GM19463 (cell line): ENCODE results near the gene ZNF346.
"Not testable (repeated sequence)": the region's sequence is repeated elsewhere in the genome, so short reads cannot be mapped to it uniquely, and the experiment has no call there.

ENCODE experiments used
- ATAC-seq: cut with Tn5 transposase; IDR thresholded peaks from one replicate; pipeline ENCODE4 v1.9.1; 2021; ENCODE audit warnings: mild to moderate bottlenecking, moderate library complexity; ENCODE audit not compliant: unreplicated experiment

Gene ZNF346

DNA sequence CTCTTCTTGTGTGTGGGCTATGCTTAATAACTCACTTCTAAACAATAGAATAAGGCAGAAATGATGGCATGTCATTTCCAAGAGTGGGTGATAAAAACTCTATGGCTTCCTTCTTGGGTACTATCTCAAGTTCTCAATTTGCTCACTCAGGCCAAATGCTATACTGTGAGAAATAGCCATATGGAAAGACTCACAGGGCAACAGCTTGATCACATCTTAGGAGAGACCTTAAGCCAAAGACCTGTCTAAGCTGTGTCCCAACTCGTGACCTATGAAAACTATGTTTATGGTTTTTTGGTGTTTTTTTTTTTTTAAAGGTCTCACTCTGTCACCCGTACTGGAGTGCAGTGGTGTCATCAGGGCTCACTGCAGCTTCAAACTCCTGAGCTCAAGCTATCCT lies 13.8 kb upstream of the ZNF346 start:
- ATAC-seq, result no peak

DNA sequence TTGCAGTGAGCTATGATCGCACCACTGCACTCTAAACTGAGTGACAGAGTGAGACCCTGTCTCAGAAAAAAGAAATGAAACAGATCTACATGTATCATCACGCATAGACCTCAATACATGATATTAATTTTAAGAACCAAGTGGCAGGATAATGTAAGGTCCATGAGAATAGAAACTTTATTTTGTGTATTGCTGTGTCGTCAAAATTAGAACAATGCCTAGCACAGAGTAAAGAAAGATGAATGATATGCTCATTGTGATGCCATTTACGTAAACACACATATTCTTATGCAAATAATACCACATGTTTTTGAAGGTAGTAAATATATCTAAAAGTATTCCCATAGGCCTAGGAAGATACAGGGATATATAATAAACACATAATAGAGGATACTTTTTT lies 12.3 kb upstream of the ZNF346 start:
- ATAC-seq, result no peak

DNA sequence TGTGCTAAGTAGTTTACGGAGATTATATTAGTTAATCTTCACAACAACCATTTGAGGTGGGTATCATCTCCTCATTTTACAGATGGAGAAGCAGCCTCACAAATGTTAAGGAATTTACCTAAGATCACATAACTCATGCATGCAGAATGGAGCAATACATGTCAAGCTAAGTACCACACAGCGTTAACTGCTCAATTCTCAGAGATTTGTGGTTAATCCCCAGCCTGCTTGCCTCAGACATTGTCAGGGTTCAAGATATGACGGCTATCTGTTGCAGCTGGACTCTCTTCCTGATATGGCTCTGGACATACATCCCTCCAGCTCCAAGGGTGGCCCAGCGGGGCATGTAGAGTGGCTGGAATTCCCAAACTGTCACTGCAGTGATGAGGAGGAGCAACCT lies 7.3 kb upstream of the ZNF346 start:
- ATAC-seq, result no peak

DNA sequence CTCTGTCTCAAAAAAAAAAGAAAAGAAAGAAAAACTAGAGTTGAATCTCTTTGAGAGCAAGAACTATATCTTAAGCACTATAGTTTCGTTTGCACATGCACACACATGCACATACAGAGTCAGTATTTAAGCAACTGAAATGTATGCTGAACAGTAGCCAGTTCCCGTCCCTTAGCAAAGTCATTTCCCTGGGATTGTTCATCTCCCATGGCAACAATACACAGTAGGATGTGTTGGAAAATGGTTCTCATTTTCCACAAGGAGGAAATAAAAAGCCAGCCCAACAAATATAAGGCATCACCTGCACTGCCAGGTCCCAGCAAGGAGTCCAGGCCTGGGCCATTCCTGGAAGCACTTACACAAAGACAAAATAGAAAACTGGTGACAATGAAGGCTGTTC lies 4.2 kb upstream of the ZNF346 start:
- ATAC-seq, result no peak

DNA sequence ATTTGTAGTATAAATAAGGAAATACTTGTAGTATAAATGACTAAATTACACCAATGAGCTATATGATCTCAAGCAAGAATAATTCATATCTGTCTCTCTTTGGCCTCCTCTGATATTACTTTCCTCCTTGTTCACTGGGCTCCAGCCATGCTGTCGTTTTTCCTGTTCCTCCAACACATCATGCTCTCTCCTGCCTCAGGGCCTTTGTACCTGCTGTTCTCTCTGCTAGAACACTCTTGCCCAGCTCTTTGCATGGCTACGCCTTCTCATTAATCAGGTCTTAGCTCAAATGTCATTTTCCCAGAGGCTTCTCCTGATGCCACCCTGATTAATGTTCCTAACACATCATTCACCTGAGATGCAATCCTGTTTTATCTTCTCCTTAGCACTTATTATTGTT lies 2.5 kb upstream of the ZNF346 start:
- no peak for ATAC-seq

DNA sequence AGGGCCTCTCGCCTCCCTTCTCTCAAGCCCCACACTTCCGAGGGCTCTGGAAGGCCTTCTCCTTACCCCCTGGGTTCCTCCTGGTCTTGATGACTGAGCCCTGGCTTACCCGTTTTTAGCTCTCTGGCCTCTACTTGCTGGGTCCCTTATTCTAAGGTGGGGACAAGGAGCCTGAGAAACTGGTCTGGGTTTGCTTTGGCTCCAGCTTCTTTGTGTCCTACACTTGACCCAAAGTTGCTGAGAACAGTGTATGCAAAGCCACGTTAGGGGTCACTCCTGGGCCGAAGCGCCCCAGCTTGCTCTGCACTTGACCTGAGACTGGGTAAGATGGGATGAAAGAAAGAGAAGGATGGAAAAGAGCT lies 788 bp downstream of the ZNF346 start:
- ATAC-seq, result peak; percentile 10

DNA sequence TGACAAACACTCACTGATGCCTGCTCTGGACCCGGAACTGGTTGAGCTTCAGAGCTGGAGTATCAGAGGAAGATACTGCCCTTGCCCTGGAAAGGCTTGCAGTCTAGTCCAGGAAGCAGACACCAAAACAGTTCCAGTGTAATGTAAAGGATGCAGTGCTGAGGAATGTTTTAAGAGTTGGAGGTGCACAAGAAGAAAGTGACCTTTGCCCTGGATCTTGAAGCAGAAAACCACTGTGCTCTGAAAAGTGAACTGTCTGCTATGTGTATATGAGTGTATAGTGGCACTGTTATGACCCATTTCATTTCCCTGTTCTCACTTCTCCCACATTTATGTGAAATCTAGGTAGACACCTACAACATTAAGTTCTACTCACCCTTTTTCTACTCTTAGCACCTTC lies 2.1 kb downstream of the ZNF346 start:
- no peak for ATAC-seq

DNA sequence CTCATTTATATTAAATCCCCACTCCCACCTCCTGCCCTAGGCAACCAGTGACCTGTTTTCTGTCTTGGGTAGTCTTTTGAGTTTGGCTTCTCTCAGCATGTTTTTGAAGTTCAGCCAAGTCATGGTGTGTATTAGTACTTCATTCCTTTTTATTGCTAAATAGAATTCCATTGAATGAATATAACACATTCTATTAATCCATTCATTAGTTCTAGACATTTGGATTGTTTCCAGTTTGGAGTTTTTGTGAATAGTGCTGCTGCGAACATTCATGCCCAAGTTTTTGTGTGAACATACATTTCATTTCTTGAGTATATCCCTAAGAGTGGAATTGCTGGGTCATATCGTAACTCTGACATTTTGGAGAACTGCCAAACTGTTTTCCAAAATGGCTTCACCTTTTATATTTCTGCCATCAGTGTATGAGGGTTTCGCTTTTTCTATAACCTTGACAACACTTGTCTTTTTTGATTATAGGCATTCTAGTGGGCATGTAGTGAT lies 2.7 kb downstream of the ZNF346 start:
- no peak for ATAC-seq

DNA sequence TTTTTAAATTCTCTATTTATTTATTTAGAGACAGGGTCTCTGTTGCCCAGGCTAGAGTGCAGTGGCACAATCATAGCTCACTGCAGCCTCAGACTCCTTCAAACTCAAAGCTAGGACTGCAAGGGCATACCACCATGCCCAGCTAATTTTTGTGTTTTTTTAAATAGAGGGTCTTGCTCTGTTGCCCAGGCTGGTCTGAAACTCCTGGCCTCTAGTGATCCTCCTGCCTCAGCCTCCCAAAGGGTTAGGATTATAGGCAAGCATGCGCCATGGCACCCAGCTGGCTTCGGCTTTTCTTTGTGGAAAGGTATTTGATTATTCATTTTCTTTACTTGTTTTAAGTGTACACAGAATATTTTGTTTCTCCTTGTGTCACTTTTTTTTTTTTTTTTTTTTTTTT lies 5.2 kb downstream of the ZNF346 start:
- ATAC-seq, result no peak

DNA sequence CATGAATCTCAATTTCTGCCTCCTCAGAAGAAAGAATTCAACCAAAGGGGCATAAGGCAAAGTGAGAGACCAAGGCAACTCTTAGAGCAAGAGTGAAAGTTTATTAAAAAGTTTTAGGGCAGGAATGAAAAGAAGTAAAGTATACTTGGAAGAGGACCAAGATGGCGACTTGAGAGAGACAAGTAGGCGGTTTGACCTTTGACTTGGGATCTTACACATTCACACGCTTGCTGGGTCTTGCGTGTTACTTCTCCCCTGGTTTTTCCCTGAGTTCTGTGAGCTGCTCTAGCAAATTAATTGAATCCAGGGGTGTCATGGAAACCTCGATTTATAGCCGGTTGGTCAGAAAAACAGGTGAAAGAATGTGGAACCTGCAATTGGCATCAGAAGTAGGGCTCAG lies 7.0 kb downstream of the ZNF346 start:
- ATAC-seq, result no peak

DNA sequence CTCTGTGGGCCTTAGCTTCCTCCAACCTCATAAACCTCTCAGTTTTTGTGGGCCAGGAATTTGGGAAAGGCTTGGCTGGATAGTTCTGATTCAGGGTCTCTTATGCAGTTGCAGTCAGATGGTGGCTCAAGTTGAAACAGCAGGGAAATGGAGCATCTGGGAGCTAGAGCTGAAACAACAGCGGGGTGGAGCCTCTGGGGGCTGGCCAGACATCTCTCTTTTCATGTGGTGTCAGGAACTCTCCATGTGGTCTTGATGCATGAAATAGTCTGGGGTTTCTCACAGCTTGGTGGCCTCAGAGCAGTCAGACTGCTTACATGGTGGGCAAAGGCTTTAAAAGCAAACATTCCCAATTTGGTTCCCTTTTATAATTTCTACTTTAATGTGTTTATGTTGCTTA lies 13.5 kb downstream of the ZNF346 start:
- no peak for ATAC-seq

DNA sequence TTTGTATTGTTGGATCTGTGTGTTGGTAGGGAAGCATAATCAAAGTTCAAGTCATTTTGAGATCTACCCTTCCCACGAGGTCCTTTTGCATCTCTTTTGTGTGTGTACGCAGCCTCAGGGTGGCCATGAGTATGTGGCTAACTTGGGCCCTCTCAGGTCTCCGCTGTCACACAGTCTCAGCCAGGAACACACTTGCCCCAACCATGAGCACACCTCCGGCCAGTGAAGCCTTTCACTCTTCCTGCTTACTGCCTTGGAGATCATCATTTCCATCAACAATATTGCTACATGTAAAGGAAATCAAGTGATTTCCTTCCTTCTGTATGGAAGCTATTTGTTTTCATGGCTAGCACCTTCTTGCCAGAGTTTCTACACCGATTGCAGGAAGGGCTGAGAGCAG lies 13.9 kb downstream of the ZNF346 start:
- no peak for ATAC-seq

DNA sequence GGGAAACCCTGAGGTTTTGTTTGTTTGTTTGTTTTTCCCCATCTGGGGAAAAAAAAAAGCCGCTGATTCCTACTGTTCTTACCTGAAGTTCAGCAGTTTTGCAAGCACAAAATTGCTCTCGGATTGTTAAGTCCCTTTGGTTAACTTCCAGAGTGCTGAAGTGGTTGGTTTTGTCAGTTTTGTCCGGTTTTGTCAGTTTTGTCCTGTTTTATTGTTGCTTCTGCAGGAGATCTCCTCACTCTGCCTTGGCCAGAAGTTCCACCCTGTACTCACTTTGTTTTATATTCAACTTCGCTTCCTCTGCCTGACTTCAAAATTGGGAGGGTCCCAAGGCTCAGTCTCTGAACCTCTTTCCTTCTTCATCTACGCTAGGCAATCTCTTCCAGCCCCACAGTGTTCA lies 14.4 kb downstream of the ZNF346 start:
- ATAC-seq, result no peak

DNA sequence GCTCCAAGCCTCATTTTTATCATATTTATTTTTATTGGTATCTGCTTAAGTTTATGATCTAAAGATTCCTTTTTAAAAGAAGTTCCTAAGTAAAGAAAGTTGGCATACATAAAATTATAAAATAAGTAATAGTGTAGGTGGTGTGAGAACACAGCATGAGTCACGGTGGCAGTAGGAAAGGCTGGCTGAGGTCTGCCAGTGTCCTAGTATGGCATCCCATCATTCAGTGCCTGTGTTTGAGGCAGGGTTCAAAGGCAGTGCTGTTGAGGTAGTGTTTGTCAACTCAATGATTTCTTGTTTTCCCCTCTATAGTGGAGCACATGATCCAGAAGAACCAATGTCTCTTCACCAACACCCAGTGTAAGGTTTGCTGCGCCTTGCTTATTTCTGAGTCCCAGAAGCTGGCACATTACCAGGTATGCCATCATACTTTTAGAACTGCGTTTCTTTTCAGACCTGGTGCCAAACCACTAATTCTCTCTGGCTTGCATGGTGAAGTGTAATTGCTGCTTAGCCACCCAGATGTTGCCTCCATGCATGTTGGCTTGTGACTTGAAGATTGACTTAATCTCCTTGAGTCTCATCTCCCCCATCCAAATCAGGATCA lies 18.4 kb downstream of the ZNF346 start:
- no peak for ATAC-seq

DNA sequence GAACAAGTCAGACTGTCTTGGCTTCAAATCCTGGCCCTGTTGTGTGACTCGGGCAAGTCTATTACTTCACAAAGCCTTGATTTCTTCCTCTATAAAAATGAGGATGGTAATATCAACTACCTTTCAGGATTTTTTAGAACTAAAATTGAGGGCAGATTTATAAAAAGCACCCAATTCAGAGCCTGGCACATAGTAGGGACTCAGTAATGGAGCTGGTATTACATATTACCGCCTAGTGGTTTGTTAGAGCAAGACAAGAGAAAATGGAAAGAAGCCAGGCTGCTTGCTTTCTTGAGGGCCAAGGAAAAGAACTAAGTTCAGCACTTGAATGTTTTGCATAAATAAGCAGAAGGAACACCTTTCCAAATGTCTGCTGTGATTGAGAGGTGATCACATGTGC lies 19.4 kb downstream of the ZNF346 start:
- ATAC-seq, result no peak

DNA sequence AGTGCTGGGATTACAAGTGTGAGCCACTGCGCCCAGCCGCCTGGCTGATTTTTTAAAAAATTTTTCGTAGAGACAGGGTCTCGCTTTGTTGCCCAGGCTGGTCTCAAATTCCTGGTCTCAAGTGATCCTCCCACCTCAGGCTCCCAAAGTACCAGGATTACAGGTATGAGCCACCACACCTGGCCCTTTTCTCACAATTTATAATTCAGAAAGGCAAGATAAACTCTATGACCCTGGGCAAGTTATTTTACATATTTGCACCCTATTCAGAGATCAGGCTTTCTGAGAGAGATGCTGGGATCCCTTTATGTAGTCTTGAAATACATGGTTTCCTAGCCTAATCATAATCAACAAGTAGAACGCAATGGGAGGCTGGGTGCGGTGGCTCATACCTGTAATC lies 20.6 kb downstream of the ZNF346 start:
- ATAC-seq, result no peak

DNA sequence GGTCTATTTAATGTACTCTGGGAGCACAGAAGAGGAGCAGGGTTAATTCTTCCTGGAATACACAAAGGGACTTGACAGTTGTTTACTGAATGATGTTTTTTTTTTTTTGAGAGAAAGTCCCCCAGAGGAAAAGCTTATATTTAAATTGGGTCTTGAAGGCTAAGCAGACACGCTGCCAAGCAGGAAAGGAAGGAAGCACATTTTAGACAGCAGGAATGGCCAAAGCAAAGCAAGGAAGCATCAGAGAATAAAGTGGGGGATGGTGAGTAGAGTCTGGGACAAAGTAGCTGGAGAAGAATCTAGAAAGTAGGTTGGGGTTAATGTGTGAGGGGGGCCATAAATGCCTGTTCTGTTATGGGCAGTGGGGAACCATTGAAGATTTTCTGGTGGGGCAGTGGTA lies 21.5 kb downstream of the ZNF346 start:
- ATAC-seq, result no peak

DNA sequence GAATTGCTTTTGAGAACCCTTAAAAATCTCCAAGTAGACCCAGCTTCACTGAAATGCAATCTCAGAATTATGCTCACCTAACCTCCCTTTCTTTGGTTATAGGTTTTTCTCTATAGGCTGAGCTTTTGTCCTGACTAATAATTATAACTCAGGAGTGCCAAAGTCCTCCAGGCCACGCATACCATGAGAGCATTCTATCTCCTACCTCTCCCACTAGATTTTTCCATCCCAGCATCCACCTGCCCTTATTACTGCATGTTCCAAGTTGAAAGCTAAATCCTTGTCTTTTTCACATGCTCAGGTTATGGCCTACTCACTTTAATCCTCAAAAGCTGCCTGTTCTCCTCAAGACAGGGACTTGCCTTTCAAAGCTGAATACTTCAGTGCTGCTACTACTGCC lies 22.1 kb downstream of the ZNF346 start:
- ATAC-seq, result no peak

DNA sequence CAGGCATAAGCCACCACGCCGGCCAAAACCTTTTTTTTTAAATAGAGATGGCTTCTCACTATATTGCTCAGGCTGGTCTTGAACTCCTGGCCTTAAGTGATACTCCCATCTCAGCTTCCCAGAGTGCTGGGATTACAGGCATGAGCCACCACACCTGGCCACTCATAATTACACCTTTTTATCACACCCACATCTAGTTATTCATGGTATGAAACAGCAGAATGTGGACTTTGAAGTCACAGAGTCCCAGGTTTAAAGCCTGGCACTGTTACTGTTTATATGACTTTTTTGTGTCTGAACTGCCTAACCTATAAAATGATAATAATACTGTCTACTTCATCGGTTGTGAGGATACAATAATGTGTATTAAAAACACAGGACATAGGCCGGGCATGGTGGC lies 23.1 kb downstream of the ZNF346 start:
- ATAC-seq, result no peak

DNA sequence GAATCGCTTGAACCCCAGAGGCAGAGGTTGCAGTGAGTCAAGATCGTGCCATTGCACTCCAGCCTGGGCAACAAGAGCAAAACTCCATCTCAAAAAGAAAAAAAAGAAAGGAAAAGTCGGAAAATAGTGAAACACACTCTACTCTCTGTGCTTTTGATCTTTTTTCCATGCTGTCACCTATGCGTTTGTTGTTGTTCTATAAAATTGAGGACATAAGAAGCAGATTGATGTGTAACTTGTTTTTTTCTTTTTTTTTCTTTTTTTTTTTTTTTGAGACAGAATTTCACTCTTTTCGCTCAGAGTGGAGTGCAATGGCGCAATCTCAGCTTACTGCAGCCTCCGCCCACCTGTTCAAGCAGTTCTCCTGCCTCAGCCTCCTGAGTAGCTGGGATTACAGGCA lies 26.0 kb downstream of the ZNF346 start:
- not testable (repeated sequence) for ATAC-seq

DNA sequence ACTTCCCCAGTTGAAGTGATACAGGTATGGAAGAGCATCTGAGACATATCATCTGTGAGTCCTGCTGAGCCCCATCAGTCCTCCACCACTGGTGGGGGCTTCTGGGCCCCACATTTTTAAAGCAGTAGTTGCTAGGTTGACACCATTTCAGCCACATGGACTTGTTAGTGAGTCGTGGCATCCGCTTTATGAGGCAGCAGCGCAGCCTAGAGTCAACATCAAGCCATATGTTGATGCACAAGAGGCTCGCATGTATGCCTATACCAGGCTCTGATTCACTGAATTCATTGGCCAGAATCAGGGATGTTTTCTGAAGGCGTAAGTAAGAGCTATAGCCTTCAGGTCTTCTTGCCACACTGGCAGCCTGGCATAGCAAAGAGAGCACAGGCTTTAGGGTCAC lies 26.8 kb downstream of the ZNF346 start:
- no peak for ATAC-seq

DNA sequence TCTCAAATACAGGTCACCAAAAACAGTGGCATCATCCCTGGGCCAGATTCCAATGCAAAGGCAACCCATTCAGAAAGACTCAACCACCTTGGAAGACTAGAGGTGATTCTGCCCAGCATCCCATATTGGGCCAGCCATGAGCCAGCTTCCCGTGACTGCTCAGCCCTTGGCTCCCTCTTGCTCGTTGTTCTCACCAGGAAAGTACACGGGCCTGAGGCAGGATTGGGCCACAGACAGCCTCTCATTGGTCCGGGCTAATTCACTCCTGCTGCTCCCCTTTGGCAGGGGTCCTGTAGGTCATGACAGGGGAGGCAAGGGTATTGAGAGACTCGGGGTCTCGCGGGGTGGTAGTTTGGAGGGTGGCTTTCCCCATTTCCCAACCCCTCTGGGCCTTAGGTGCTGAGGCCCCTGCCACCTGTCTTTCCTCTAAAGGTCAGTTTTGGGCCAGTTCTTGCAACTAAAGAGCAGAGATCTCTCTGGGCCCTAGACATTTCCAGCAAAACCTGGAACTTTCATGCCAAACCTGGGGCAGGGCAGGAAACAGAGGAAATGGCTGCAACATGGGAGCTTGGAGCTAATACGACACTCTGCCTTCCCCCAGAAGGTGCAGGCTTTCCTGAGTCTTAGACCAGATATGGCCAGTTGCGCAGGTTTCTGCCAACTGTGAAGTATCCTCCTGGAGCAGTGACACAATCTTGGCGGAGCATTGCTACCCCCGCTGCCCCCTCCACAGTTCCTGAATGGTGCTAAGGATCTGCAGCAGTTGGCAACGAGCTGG lies 42.2 kb downstream of the ZNF346 start:
- ATAC-seq, result no peak

DNA sequence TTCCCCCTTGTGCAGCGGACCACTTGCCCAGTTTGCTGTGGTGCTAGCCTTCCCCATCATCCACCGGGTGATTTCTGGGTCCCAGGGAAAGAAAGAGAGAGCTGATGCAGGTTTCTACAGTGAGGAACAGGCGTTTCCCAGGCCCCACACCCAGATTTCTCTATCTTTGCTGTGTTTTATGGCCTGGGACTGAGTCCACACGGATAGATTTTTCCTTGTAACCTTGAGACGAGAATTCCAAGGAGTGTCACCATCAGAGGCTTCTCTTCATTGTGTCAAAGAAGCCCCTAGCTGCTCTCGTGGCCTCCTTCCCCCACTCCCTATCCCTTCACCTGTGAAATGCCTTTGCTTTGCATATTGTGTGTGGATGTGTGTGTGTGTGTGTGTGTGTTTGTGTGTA lies 43.0 kb downstream of the ZNF346 start:
- ATAC-seq, result no peak
